GM12878 (cell line): ENCODE results near the gene NOL12. TPM values are rescaled to one million over a fixed set of nuclear protein-coding genes. Genes with fewer than 3 reads are reported as not detected.

Experiments used
- BCL11A ChIP-seq: IDR thresholded peaks from 2 replicates; pipeline ENCODE4 v1.6.1; 2011; ENCODE audit warnings: low read depth, low read length
- EGR1 ChIP-seq, 2 experiments: IDR thresholded peaks; 1 replicate in 1 of 2; 2 replicates in 1 of 2; pipeline ENCODE4 v1.6.1; 2011 to 2012; ENCODE audit warnings: low read depth in 2 of 2, low read length in 2 of 2, borderline replicate concordance in 1 of 2, mild to moderate bottlenecking in 1 of 2, moderate library complexity in 1 of 2
- ETV6 ChIP-seq, 2 experiments: fragments of 450-650 bp in 1 of 2; IDR thresholded peaks in 1 of 2; conservative IDR thresholded peaks in 1 of 2; 2 replicates each; pipeline ENCODE4 v1.6.1; 2014; ENCODE audit warnings: antibody characterized with exemption in 1 of 2, borderline replicate concordance in 1 of 2, low read depth in 1 of 2, mild to moderate bottlenecking in 1 of 2, moderate library complexity in 1 of 2
- FOS ChIP-seq: IDR thresholded peaks from 3 replicates; pipeline ENCODE4 v1.6.1; 2011; ENCODE audit warnings: borderline replicate concordance; ENCODE audit not compliant: insufficient read length; ENCODE audit errors: extremely low read depth
- JUNB ChIP-seq: IDR thresholded peaks from 2 replicates; pipeline ENCODE4 v1.6.1; 2016; ENCODE audit warnings: antibody characterized with exemption, mild to moderate bottlenecking
- LARP7 ChIP-seq: fragments of 450-650 bp; IDR thresholded peaks from 2 replicates; pipeline ENCODE4 v1.6.1; 2017; ENCODE audit warnings: mild to moderate bottlenecking
- NBN ChIP-seq: fragments of 450-650 bp; IDR thresholded peaks from 2 replicates; pipeline ENCODE4 v1.6.1; 2016
- PAX8 ChIP-seq: fragments of 450-650 bp; IDR thresholded peaks from 2 replicates; pipeline ENCODE4 v1.6.1; 2017; ENCODE audit warnings: mild to moderate bottlenecking, moderate library complexity
- POLR2AphosphoS5 ChIP-seq: IDR thresholded peaks from 2 replicates; pipeline ENCODE4 v1.6.1; 2011; ENCODE audit warnings: mild to moderate bottlenecking, low read length, inconsistent platforms
- RBBP5 ChIP-seq: fragments of 200-600 bp; sonication (generic); conservative IDR thresholded peaks from 2 replicates; pipeline ENCODE4 v1.6.1; 2016
- RCOR1 ChIP-seq: conservative IDR thresholded peaks from 2 replicates; pipeline ENCODE4 v1.6.1; 2012; ENCODE audit warnings: low read depth, low read length, improper control_type of control experiment
- RFX5 ChIP-seq: IDR thresholded peaks from 2 replicates; pipeline ENCODE4 v1.6.1; 2011; ENCODE audit warnings: low read depth, low read length, improper control_type of control experiment
- SMC3 ChIP-seq: IDR thresholded peaks from 2 replicates; pipeline ENCODE4 v1.6.1; 2011; ENCODE audit warnings: low read length, improper control_type of control experiment, borderline replicate concordance
- SP1 ChIP-seq: IDR thresholded peaks from one replicate; pipeline ENCODE4 v1.6.1; 2011; ENCODE audit warnings: low read depth, low read length
- SPI1 ChIP-seq: IDR thresholded peaks from 2 replicates; pipeline ENCODE4 v1.6.1; 2011; ENCODE audit warnings: low read depth, mild to moderate bottlenecking, low read length, moderate library complexity, borderline replicate concordance; ENCODE audit not compliant: insufficient read depth
- TCF12 ChIP-seq: IDR thresholded peaks from 2 replicates; pipeline ENCODE4 v1.6.1; 2011; ENCODE audit warnings: low read depth, mild to moderate bottlenecking, low read length
- TCF3 ChIP-seq: IDR thresholded peaks from 2 replicates; pipeline ENCODE4 v1.6.1; 2012; ENCODE audit warnings: low read depth, mild to moderate bottlenecking, low read length, borderline replicate concordance; ENCODE audit not compliant: insufficient read depth
- YBX1 ChIP-seq: fragments of 450-650 bp; IDR thresholded peaks from 2 replicates; pipeline ENCODE4 v1.6.1; 2016; ENCODE audit warnings: antibody characterized with exemption
- ZNF622 ChIP-seq: fragments of 450-650 bp; IDR thresholded peaks from 2 replicates; pipeline ENCODE4 v1.6.1; 2017; ENCODE audit warnings: mild to moderate bottlenecking, inconsistent platforms
- polyA plus RNA-seq, 11 experiments: library from polyadenylated mRNA; depleted of rRNA in 4 of 11; unstranded in 6 of 11; stranded (reverse) in 5 of 11; fragments of >200 nt; fragmentation: Nextera tagmentation in 4 of 11; fragmentation: Illumina TruSeq in 1 of 11; extraction: Ambion mirVana in 4 of 11; extraction: Trizol in 1 of 11; gene quantifications; 1 replicate in 1 of 11; 2 replicates in 10 of 11; pipeline versions ENCODE4 v1.2.1 to v1.2.3, GENCODE V29; 2011 to 2016; ENCODE audit warnings: inconsistent platforms in 2 of 11, missing spikeins in 2 of 11, low read depth in 1 of 11
- total RNA-seq, 4 experiments: library from RNA; depleted of rRNA in 3 of 4; stranded (reverse); fragments of >200 nt in 3 of 4; fragmentation: Illumina TruSeq in 1 of 4; extraction: Trizol in 1 of 4; gene quantifications; 2 replicates each; pipeline versions ENCODE4 v1.2.1 to v1.2.3, GENCODE V29; 2013 to 2021
- TF ChIP-seq, protein P1 (sequence below): fragments of 450-650 bp; IDR thresholded peaks from 2 replicates; pipeline ENCODE4 v1.6.1; 2018; ENCODE audit warnings: mild to moderate bottlenecking, low read depth, moderate library complexity; ENCODE audit not compliant: partially characterized antibody
- TF ChIP-seq, protein P2 (sequence below): fragments of 450-650 bp; IDR thresholded peaks from 2 replicates; pipeline ENCODE4 v1.6.1; 2016; ENCODE audit warnings: mild to moderate bottlenecking
- TF ChIP-seq, protein P3 (sequence below): IDR thresholded peaks from 2 replicates; pipeline ENCODE4 v1.6.1; 2011; ENCODE audit warnings: borderline replicate concordance, low read depth, mild to moderate bottlenecking, moderate library complexity, low read length; ENCODE audit not compliant: insufficient read depth, poor library complexity, severe bottlenecking
- TF ChIP-seq, protein P4 (sequence below): IDR thresholded peaks from 2 replicates; pipeline ENCODE4 v1.6.1; 2011; ENCODE audit warnings: borderline replicate concordance, low read depth, mild to moderate bottlenecking, moderate library complexity, mixed read lengths, low read length; ENCODE audit not compliant: insufficient read depth; ENCODE audit errors: extremely low read length

The NOL12 gene
- total and polyA plus RNA-seq, 10 of the 15 experiments (the other 5 are each of a cell fraction or from before 2014, with no cell fraction given): 3.3 to 69.4 (median 41.1) TPM

DNA sequence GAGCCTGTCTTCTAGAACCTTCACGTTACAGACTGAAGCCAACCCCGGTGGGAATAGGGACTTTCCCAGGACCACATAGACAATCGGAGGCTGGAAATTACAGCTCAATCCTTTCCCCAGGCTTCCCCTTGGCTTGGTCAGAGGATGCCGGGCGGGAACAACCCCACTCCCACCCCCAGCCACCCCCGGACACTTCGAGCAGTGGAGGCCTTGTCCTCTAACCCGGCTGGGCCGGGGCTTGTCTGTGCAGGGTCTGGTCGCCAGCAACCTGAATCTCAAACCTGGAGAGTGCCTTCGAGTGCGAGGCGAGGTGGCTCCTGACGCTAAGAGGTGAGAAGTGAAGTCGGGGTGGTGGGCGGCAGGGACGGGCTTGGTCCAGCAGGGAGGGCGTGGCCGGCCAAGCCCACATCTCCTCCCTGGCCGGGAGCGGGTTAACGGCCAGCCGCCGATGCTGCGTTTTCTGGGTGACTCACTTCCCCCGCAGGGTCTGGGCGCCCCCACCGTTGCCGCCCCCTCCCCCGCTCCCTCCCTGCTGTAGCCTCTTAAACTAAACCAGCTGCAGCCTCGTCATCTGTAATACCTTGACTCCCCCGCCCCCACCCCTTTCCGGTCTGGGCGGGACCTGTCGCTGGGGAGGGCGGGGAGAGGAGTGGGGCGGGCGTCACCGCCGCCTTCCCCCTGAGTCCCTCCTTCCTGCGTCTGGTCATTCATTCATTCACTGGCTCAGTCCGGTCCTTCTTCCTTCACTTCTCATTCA is 9.2 kb upstream of the NOL12 start (continued):
- no peak for TF ChIP-seq BCL11A
- no peak for TF ChIP-seq ZNF622
- TF ChIP-seq NBN: peak; percentile 78
- TF ChIP-seq POLR2AphosphoS5: peak; percentile 61; the same call in 1 of the 2 replicates
- no peak for TF ChIP-seq RCOR1
- peak in 1 of 2 experiments; percentile 84; a peak in 2 of 3 replicates for TF ChIP-seq EGR1 (IDR thresholded peaks at IDR 0.05; ENCODE audit: borderline replicate concordance in 1 of 2, low read depth in 2 of 2, low read length in 2 of 2)
- peak; percentile 60; the same call in 1 of the 2 replicates for TF ChIP-seq TCF3
- no peak for TF ChIP-seq FOS
- no peak for TF ChIP-seq PAX8
- TF ChIP-seq, protein P1, sequence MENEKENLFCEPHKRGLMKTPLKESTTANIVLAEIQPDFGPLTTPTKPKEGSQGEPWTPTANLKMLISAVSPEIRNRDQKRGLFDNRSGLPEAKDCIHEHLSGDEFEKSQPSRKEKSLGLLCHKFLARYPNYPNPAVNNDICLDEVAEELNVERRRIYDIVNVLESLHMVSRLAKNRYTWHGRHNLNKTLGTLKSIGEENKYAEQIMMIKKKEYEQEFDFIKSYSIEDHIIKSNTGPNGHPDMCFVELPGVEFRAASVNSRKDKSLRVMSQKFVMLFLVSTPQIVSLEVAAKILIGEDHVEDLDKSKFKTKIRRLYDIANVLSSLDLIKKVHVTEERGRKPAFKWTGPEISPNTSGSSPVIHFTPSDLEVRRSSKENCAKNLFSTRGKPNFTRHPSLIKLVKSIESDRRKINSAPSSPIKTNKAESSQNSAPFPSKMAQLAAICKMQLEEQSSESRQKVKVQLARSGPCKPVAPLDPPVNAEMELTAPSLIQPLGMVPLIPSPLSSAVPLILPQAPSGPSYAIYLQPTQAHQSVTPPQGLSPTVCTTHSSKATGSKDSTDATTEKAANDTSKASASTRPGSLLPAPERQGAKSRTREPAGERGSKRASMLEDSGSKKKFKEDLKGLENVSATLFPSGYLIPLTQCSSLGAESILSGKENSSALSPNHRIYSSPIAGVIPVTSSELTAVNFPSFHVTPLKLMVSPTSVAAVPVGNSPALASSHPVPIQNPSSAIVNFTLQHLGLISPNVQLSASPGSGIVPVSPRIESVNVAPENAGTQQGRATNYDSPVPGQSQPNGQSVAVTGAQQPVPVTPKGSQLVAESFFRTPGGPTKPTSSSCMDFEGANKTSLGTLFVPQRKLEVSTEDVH: no peak
- TF ChIP-seq RBBP5: no peak
- TF ChIP-seq, protein P2, sequence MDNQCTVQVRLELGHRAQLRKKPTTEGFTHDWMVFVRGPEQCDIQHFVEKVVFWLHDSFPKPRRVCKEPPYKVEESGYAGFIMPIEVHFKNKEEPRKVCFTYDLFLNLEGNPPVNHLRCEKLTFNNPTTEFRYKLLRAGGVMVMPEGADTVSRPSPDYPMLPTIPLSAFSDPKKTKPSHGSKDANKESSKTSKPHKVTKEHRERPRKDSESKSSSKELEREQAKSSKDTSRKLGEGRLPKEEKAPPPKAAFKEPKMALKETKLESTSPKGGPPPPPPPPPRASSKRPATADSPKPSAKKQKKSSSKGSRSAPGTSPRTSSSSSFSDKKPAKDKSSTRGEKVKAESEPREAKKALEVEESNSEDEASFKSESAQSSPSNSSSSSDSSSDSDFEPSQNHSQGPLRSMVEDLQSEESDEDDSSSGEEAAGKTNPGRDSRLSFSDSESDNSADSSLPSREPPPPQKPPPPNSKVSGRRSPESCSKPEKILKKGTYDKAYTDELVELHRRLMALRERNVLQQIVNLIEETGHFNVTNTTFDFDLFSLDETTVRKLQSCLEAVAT: 0 out of 2 replicates have a peak, but pooled peaks have one; percentile 61
- no peak for TF ChIP-seq JUNB
- no peak for TF ChIP-seq RFX5
- peak; percentile 87 for TF ChIP-seq TCF12
- TF ChIP-seq, protein P3, sequence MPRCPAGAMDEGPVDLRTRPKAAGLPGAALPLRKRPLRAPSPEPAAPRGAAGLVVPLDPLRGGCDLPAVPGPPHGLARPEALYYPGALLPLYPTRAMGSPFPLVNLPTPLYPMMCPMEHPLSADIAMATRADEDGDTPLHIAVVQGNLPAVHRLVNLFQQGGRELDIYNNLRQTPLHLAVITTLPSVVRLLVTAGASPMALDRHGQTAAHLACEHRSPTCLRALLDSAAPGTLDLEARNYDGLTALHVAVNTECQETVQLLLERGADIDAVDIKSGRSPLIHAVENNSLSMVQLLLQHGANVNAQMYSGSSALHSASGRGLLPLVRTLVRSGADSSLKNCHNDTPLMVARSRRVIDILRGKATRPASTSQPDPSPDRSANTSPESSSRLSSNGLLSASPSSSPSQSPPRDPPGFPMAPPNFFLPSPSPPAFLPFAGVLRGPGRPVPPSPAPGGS: no peak
- peak; percentile 40 for TF ChIP-seq SP1
- no peak for TF ChIP-seq ETV6 (conservative IDR thresholded peaks at IDR 0.05 in 1 of 2, IDR thresholded peaks at IDR 0.05 in 1 of 2; ENCODE audit: borderline replicate concordance in 1 of 2, low read depth in 1 of 2)
- TF ChIP-seq LARP7: no peak
- no peak for TF ChIP-seq SMC3
- no peak for TF ChIP-seq YBX1
- TF ChIP-seq SPI1: no peak
- TF ChIP-seq, protein P4, sequence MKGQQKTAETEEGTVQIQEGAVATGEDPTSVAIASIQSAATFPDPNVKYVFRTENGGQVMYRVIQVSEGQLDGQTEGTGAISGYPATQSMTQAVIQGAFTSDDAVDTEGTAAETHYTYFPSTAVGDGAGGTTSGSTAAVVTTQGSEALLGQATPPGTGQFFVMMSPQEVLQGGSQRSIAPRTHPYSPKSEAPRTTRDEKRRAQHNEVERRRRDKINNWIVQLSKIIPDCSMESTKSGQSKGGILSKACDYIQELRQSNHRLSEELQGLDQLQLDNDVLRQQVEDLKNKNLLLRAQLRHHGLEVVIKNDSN: no peak
